HG03139 (cell line): Measurements from ENCODE around the gene AIFM3.
"Not testable (repeated sequence)": the region's sequence is repeated elsewhere in the genome, so short reads cannot be mapped to it uniquely, and the experiment has no call there.

ENCODE experiments used
- ATAC-seq: cut with Tn5 transposase; IDR thresholded peaks from one replicate; pipeline ENCODE4 v1.9.1; 2021; ENCODE audit not compliant: unreplicated experiment

AIFM3 gene

GRCh38 chr22:20966883-20967696 lies at the start of gene AIFM3:
Gene AIFM3, plus strand, starts transcription at chr22:20967255. Its CDS starts 690 bp downstream, at chr22:20967945.
- ATAC-seq = no peak

- no peak for ATAC-seq
Measured at GRCh38 chr22:20918663-20919218, 48.3 kb upstream of the AIFM3 start.

- no peak for ATAC-seq
Measured at GRCh38 chr22:20919718-20920117, 47.3 kb upstream of the AIFM3 start.

- ATAC-seq = no peak
Measured at GRCh38 chr22:20920881-20921203, 46.2 kb upstream of the AIFM3 start.

- no peak for ATAC-seq
Measured at GRCh38 chr22:20922141-20922751, 44.8 kb upstream of the AIFM3 start.

GRCh38 chr22:20926243-20926642 lies 40.8 kb upstream of the AIFM3 start:
- ATAC-seq = no peak

- no peak for ATAC-seq
Measured at GRCh38 chr22:20927940-20928572, 39.0 kb upstream of the AIFM3 start.

- ATAC-seq = no peak
Measured at GRCh38 chr22:20928573-20928967, 38.5 kb upstream of the AIFM3 start.

- no peak for ATAC-seq
Measured at GRCh38 chr22:20930004-20930403, 37.1 kb upstream of the AIFM3 start.

- ATAC-seq = not testable (repeated sequence)
Measured at GRCh38 chr22:20930435-20930834, 36.6 kb upstream of the AIFM3 start.

GRCh38 chr22:20931126-20931654 lies 35.9 kb upstream of the AIFM3 start:
- ATAC-seq = no peak

- no peak for ATAC-seq
Measured at GRCh38 chr22:20933910-20934309, 33.1 kb upstream of the AIFM3 start.

GRCh38 chr22:20935049-20935448 lies 32.0 kb upstream of the AIFM3 start:
- ATAC-seq = not testable (repeated sequence)

GRCh38 chr22:20935780-20936539 lies 31.1 kb upstream of the AIFM3 start:
- not testable (repeated sequence) for ATAC-seq

GRCh38 chr22:20937031-20937793 lies 29.8 kb upstream of the AIFM3 start:
- ATAC-seq = no peak

- ATAC-seq = no peak
Measured at GRCh38 chr22:20937794-20938671, 29.0 kb upstream of the AIFM3 start.

- not testable (repeated sequence) for ATAC-seq
Measured at GRCh38 chr22:20939457-20940185, 27.4 kb upstream of the AIFM3 start.

GRCh38 chr22:20940186-20940651 lies 26.8 kb upstream of the AIFM3 start:
- no peak for ATAC-seq
